Activated T-cell treated with anti-CD3 and anti-CD28 coated beads for 24 hours (primary cell): Measurements from ENCODE around the gene MMADHC.
A peak's percentile ranks its signal among the peaks of the same experiment; 100 is the strongest.

ENCODE experiments used
- DNase-seq: peaks from one replicate; pipeline ENCODE4 v3.0.0-alpha.2; 2020; ENCODE audit warnings: low read depth

Gene MMADHC

GRCh38 chr2:149587220-149587949, at the start of gene MMADHC:
MMADHC (minus strand) TSS chr2:149587775; CDS start chr2:149587097, 678 bp downstream.
- peak; percentile 88 for DNase-seq

DNA sequence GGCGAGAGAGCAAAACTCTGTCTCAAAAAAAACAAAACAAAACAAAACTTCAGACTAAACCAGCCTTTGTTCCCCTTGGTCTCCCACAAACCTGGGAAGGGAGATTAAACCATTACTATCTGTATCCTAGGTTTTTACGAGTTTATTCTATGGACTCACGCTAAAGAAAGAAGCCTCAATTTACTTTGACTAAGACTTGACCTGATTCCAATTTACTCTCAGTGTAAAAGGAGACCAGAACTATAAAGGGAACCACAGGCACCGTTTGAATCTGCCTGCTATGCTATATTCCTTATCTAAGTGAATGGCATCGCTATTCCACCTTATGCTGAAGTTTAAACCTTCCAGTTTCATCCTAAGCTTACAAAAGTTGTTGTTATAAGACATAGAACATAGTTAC, 46.5 kb upstream of the MMADHC start:
- DNase-seq = no peak

DNA sequence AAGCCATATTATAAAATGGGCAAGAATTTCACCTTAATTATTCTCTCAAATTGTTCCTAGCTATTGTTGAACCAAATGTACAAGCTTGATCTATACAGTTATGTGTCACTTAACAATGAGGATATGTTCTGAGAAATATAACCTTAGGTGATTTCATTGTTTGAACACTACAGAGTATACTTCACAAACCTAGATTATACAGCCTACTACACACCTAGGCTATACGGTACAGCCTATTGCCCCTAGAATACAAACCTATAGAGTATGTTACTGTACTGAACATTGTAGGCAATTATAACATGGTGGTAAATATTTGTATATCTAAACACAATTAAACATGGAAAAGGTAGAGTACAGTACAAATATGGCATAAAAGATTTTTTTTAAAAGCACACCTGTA, 42.9 kb upstream of the MMADHC start:
- no peak for DNase-seq

DNA sequence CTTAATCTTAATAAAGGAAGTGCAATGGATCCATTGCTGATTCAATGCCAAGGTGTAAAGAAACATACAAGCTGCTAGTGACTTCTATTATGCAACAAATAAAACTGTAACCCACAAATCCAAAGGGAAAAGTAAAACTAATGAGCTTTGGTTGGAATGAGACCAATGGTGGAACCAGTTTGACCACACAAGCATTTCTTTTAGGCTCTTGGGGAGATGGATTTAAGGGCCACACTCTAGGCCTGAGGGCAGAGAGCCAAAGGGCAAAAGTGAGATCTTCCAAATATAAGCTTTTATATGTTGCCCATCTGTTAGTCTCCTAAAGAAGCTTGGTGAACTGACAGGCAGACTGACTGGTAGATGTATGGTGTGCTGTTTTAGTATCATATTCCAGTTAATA, 41.5 kb upstream of the MMADHC start:
- DNase-seq = no peak

DNA sequence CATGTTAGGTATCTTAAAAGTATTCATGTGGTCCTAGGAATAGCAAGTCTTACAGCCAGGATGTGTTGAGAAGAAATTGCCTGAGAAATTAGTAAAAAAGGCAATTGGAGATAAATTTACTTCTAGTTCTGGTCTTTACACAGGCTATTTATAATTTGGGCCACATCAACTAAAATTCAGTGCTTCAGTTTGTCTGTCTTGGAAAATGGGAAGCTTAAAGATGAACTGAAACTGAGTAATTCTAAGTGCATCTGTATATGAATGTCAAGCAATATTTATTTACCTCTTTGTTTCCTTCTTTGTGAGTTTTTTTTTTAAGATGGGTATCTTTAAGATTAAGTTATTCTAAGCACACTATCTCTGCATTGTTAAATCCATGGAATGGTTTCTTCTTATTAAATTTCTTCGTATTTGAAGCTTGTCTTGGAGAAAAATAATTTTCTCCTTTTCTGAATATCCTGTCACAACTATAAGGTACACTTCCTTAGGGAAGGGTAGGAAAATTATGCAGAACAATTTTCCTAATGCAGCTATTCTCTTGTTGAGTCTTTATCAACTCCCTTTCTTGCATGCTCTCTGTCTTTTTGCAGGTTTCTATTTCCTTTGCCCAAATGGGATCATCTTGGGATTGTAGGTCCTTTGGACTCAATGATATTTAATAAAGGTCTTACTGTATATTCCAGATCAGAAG, 39.7 kb upstream of the MMADHC start:
- DNase-seq = no peak

- DNase-seq = no peak
These were observed 38.1 kb upstream of the MMADHC start for GRCh38 chr2:149625671-149626070.

GRCh38 chr2:149625271-149625670, 37.7 kb upstream of the MMADHC start:
- no peak for DNase-seq

GRCh38 chr2:149622343-149622742, 34.8 kb upstream of the MMADHC start:
- no peak for DNase-seq

DNA sequence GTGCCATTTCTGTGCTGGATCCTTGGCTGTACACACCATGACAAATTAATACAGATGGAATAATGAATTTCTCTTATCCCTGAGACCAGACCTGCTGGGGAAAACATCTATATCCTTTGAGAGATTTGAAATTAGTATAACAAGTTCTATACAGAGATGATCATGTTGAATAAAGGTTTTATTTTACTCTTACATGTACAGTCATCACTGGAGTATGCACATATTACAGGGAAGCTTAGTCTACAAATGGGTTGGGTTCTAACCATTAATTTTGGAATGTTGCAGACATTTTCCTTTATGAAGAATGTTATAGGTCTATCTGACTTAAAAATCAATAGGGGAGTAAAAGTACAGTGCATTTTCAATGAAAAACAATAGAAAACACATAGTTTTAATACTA, 29.9 kb upstream of the MMADHC start:
- DNase-seq = no peak

DNA sequence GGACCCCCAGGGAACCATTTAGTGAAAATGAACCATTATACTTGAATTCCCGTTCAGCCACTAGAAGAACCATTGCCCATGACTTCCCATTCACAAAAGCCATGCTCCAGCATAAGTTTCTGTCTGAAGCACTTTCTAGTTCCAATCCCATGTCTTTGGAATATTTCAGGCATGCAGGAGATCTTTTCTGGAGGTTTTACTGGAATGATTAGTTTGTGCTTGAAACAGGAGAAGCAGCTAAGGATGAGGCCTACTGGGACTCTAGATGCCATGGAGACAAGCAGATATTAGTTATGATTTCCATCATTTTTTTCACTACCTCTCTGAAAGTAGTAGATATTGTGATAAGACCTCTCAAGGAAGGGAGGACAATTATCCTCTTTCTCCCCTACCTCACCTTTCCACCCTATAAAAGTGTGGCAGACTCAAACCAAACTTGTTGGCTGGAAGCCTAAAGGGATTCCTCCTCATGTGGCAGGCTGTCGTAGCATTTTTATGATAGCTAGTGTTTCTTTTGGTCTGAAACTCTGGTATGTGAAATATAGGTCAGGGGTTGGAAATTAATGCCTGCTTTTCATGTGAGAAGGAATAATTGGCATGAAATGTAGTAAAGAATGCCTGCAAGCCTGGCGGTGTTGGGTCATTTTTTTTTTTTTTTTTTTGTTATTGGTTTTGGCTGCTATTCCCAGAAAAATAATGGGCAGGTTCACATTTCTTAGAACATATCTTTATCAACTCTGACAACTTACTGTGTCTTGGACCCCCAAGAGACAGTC, 29.3 kb upstream of the MMADHC start:
- DNase-seq = no peak

- no peak for DNase-seq
These were observed 26.1 kb upstream of the MMADHC start for GRCh38 chr2:149613704-149614103.

DNA sequence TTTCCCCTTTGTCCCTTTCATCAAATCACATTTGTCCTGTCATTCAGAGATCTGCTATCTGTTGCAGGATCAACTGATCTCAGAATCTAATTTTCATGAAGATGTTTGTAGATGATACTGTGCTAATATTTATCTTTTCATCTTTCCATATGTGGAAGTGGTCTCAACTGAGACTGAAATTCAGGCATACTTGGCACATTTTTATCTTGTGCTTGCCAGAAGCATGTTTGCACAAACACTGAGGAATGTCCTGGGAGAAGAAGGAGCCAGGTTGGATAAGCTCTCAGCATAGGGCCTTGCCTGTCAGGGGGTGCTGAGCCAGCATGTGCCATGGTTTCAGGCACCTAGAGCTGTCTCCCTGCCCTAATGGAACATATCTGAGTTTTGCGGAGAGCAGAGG, 24.5 kb upstream of the MMADHC start:
- DNase-seq = no peak

DNA sequence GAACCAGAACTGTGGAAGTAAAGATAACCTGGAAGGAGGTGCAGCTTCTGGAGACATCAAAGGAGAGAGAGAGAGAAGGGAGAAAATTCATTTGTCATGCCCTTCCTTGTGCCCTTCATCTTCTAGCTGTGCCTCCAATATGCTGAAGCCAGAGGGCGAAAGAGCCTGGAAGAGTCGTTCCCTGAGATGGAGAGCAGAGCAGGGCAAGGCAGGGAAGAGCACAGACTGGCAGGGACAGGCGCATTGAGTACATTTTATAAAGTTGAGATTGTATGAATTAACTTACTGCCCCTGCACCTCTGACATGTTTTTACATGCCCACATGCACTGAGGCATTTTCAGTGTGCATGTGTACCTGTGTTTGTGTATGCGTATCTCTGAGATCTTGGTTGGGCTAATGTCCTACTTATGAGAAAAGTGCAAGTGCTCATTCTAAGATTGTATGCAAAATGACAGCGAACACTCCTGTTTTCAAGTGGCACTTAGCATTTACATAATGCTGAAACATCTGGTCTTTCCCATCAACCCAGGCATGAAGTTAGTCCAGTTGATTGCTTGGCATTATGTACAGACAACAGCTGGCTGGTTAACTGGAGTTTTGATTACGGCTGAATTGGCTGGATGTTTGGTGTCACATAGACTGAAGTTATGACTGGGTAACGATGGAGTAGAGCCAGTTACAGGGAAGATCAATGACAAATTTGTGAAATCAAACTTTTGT, 23.7 kb upstream of the MMADHC start:
- no peak for DNase-seq

DNA sequence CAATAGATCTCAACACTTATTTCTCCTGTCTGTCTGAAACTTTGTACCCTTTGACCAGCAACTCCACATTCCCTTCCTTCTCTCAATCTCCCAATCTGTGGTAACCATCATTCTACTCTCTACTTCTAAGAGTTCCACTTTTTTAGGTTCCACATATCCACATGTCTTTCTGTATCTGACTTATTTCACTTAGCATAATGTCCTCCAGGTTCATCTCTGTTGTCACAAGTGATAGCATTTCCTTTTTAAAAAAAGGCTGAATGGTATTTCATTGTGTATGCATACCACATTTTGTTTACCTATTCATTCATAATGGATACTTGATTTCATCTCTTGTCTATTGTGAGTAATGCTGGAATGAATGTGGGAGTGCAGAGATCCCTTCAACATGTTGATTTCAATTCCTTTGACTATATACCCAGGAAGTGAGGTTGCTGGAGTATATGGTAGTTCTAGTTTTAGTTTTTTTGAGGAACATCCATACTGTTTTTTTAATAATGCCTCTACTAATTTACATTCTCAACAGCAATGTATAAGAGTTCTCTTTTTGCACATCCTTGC, 18.8 kb upstream of the MMADHC start:
- DNase-seq = no peak

DNA sequence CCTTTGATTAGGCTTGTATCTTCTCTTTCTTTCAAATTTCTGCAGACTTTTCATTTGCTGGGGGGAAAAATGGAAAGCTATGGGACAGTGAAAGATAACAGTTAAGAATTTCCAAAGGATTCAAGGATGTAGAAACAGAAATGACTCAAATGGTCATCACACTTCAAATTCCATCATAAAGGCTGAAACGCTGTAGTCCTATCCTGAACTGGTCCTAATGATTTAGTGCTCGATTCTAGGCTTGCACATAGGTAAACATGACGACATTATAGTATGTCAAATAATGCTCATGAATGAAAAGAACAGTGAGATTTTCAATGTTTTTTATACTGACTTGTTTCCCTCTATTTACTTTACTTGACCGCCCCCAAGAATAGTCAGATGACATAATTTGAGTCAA, 15.7 kb upstream of the MMADHC start:
- DNase-seq = no peak

DNA sequence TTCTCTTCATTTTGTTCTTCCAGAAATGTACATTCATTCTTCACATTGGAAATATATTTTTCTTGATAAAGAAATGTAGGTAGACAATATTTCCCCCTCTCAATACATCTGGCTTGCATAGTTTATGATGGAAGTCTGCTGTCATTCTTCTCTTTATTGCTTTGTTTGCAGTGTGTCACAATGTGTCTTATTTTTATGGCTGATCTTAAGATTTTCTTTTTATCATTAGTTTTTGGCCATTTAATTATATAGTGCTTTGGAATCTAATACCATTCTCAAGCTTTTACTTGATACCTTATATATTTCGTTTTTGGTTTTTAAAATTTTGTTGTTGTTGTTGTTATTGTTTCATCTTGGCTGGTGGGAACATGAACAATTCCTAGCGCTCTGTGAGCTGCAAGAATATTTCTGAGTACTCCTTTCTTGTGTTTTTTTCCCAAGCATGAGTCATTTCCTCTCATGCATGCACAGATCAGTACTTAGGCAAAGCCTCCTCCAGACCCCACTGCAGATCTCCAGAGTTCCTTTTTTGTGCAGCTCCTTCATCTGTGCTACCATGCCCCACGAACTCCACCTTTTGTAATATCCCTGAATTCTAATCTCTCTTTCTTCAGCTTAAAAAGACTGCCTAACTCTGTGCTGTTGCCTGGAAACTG, 13.7 kb upstream of the MMADHC start:
- no peak for DNase-seq

DNA sequence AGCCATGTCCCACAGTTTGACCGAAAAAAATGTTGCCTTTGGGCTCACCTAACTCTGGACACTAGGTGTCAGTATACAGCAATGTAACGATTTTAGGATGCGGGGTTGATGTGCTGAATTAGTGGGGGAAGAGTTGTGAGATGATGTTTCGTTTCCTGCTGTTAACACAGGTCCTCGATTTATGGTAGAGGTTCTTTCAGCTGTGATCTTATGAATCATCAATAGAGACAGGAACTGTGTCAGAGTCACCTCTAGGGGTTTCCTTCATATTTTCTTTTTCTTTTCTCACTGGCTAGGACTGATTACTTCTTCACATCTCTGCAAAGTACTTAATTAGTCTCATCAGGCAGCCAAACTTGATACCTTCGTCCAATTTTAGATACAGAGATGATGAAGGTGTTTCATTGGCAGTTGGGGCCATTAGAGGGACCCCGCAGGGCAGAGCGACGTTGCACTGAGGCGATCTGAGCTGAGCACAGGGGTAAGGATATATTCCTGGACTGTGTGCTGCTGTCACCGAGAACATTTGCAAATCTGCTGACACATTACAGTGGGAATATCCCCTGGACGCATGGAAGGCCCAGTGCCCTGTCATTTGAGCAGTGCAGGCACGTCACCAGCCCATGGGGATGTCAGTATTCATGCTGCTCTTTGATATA, 10.2 kb upstream of the MMADHC start:
- DNase-seq = peak; percentile 49

DNA sequence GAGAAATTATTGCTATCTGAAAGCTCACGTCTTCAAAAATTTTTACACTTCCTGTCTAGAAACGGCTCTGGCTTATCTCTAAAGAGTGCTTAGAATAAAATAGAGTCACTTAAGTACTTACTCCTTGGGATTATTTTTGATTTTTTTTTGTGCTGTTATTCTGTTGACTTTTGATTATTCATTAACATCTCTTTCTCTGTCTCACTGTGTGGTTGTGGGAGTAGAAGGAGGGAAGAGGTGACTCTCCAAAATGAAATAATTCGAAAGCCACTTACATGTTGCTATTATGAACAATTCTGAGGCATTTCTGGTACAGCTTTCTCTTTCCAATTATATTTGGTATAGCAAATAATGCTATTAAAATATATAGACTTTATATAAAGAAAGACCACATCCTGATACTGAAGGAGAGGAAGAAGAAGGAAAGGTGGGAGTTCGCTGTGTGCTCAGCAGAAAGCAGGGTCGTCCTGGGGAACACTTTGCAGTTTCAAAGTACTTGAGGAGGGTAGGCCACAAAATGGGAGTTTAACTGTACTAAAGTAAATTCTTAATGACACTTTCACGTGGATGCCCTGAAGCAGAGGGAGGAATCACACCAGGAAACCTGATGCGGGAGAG, 9.6 kb upstream of the MMADHC start:
- DNase-seq = no peak

GRCh38 chr2:149596471-149596870, 8.9 kb upstream of the MMADHC start:
- DNase-seq = no peak
